GM18858 (cell line): ENCODE measurements around the gene TRIM25.

ENCODE experiments used
- ATAC-seq: cut with Tn5 transposase; IDR thresholded peaks from one replicate; pipeline ENCODE4 v1.9.1; 2021; ENCODE audit not compliant: unreplicated experiment

TRIM25 gene

GRCh38 chr17:56928586-56928985 lies 14.7 kb upstream of the TRIM25 start:
- ATAC-seq: no peak

- no peak for ATAC-seq
Measured at GRCh38 chr17:56926704-56927103, 12.9 kb upstream of the TRIM25 start.

- ATAC-seq: no peak
Measured at GRCh38 chr17:56926270-56926669, 12.4 kb upstream of the TRIM25 start.

- ATAC-seq: no peak
Measured at GRCh38 chr17:56925088-56925487, 11.2 kb upstream of the TRIM25 start.

- no peak for ATAC-seq
Measured at GRCh38 chr17:56919717-56920116, 5.9 kb upstream of the TRIM25 start.

- no peak for ATAC-seq
Measured at GRCh38 chr17:56918916-56919315, 5.1 kb upstream of the TRIM25 start.

GRCh38 chr17:56917559-56918296 lies 3.9 kb upstream of the TRIM25 start:
- ATAC-seq: no peak

GRCh38 chr17:56914581-56915273 lies 878 bp upstream of the TRIM25 start:
- no peak for ATAC-seq

- peak; percentile 6 for ATAC-seq
Measured at GRCh38 chr17:56913353-56913866, 439 bp downstream of the TRIM25 start.

GRCh38 chr17:56913000-56913311 lies 893 bp downstream of the TRIM25 start:
- no peak for ATAC-seq

GRCh38 chr17:56912105-56912999 lies 1.5 kb downstream of the TRIM25 start:
- ATAC-seq: no peak

GRCh38 chr17:56910509-56911235 lies 3.2 kb downstream of the TRIM25 start:
- no peak for ATAC-seq

- no peak for ATAC-seq
Measured at GRCh38 chr17:56909742-56910508, 3.9 kb downstream of the TRIM25 start.

GRCh38 chr17:56908001-56908542 lies 5.8 kb downstream of the TRIM25 start:
- peak; percentile 86 for ATAC-seq

- no peak for ATAC-seq
Measured at GRCh38 chr17:56903560-56903959, 10.3 kb downstream of the TRIM25 start.

- no peak for ATAC-seq
Measured at GRCh38 chr17:56902348-56902747, 11.5 kb downstream of the TRIM25 start.

GRCh38 chr17:56899403-56899802 lies 14.4 kb downstream of the TRIM25 start:
- ATAC-seq: no peak

GRCh38 chr17:56898874-56899273 lies 15.0 kb downstream of the TRIM25 start:
- no peak for ATAC-seq

GRCh38 chr17:56897646-56898424 lies 16.0 kb downstream of the TRIM25 start:
- peak; percentile 39 for ATAC-seq
